OCI-LY7 (cell line): ENCODE measurements around the gene MEMO1.

Experiments used
- CTCF ChIP-seq: fragments of 200-600 bp; sonication (generic); conservative IDR thresholded peaks from 2 replicates; pipeline ENCODE4 v1.5.1; 2014; ENCODE audit warnings: mild to moderate bottlenecking, antibody characterized with exemption, low read length, moderate library complexity, mixed read lengths
- EZH2phosphoT487 ChIP-seq: fragments of 200-600 bp; sonication (generic); IDR thresholded peaks from 2 replicates; pipeline ENCODE4 v1.6.1; 2018; ENCODE audit warnings: low read depth, borderline replicate concordance, mild to moderate bottlenecking, mixed run types, antibody characterized with exemption, low read length, moderate library complexity, mixed read lengths

- TF ChIP-seq CTCF (no peak), EZH2phosphoT487 (no peak)
Measured at GRCh38 chr2:31932589-31932988, 78.2 kb downstream of the MEMO1 start.
